Upper lobe of left lung (tissue), 6 donors: Measurements from ENCODE around the gene SYNJ2. TPM values are rescaled to one million over a fixed set of nuclear protein-coding genes. Genes with fewer than 3 reads are reported as not detected.

ENCODE experiments used
- ATAC-seq, 2 donors: fragments of 200-7000 bp; cut with Tn5 transposase; one replicate each; pipeline ENCODE4 v1.9.1; 2022; ENCODE audit warnings: mild to moderate bottlenecking in 2 of 2, moderate library complexity in 2 of 2; ENCODE audit not compliant: low FRiP score in 2 of 2
- DNase-seq, 2 donors: peaks; one replicate each; pipeline ENCODE4 v3.0.0-alpha.2; 2019 to 2020
- H3K27ac ChIP-seq, 4 donors: fragments of 200-600 bp; sonication (generic); one replicate each; pipeline ENCODE4 v1.5.1; 2016 to 2019
- H3K27me3 ChIP-seq, 4 donors: fragments of 200-600 bp; sonication (generic); one replicate each; pipeline ENCODE4 v1.5.1; 2017 to 2019
- H3K36me3 ChIP-seq, 4 donors: fragments of 200-600 bp; sonication (generic); one replicate each; pipeline ENCODE4 v1.5.1; 2016 to 2019
- H3K4me1 ChIP-seq, 4 donors: fragments of 200-600 bp; sonication (generic); one replicate each; pipeline ENCODE4 v1.5.1; 2018 to 2019
- H3K4me3 ChIP-seq, 4 donors: fragments of 200-600 bp; sonication (generic); one replicate each; pipeline ENCODE4 v1.5.1; 2017 to 2019; ENCODE audit warnings: mild to moderate bottlenecking in 2 of 4, moderate library complexity in 1 of 4
- H3K9me3 ChIP-seq, 4 donors: fragments of 200-600 bp; sonication (generic); one replicate each; pipeline ENCODE4 v1.5.1; 2018 to 2019
- EP300 ChIP-seq, 4 donors: sonication (generic); formaldehyde crosslinking; IDR thresholded peaks; one replicate each; pipeline ENCODE4 v1.5.1; 2017; ENCODE audit warnings: antibody characterized with exemption in 4 of 4, control low read depth in 2 of 4
- POLR2A ChIP-seq, 4 donors: fragments of 450-650 bp; IDR thresholded peaks; one replicate each; pipeline ENCODE4 v1.5.1; 2016 to 2017; ENCODE audit warnings: antibody characterized with exemption in 4 of 4, mild to moderate bottlenecking in 2 of 4
- POLR2AphosphoS5 ChIP-seq, 2 donors: sonication (generic); formaldehyde crosslinking; IDR thresholded peaks; one replicate each; pipeline ENCODE4 v1.5.1; 2017; ENCODE audit warnings: antibody characterized with exemption in 2 of 2
- WGBS, 2 donors: methylation state at CpG; one replicate each; pipeline ENCODE4 v1.1.5; 2017 to 2018; 5-methylcytosine and 5-hydroxymethylcytosine counted together
- total RNA-seq, 6 donors: library from RNA; depleted of rRNA in 4 of 6; stranded (reverse); fragments of >200 nt in 4 of 6; gene quantifications; one replicate each; pipeline versions ENCODE4 v1.1.0 to v1.2.1, GENCODE V29; 2016 to 2021
- TF ChIP-seq, protein P1 (sequence below), 6 experiments: fragments of 450-650 bp in 4 of 6; fragments of 200-600 bp in 2 of 6; sonication (generic) in 2 of 6; IDR thresholded peaks; one replicate each; pipeline ENCODE4 v1.5.1; 2016 to 2019; ENCODE audit warnings: antibody characterized with exemption in 6 of 6
- donor health status: DM: no; HTN: no; CAD: no; lungs with moderate emphysema.
- donor health status: DM: no; HTN: yes; CAD: no; lungs with severe emphysema.

SYNJ2 gene
- total RNA-seq, 6 donors from 2014 or later = 3.0 to 7.7 (median 4.2) TPM

DNA sequence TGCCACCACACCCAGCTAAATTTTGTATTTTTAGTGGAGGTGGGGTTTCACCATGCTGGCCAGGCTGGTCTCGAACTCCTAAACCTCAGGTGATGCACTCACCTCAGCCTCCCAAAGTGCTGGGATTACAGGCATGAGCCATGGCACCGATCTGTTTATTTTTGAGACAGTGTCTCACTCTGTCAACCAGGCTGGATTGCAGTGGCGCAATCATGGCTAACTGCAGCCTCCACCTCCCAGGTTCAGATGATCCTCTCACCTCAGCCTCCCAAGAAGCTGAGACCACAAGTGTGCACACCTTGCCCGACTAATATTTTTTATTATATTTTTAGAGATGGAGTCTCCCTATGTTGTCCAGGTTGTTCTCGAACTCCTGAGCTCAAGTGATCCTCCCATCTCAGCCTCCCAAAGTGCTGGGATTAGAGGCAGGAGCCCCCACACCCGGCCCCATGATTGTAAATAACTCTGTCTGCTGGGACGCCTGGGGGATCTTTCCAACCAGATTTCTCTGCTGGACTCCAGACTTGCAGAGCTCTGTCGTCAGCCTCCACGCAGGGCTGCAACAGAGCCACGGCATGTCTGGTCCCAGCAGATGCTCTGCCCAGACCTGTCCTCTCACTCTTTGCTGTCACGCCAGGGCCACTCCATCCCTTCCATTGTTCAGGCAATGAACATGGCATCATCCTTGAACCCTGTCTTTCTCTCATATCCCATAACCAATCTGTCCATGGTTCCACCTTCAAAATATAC lies 25.3 kb downstream of the SYNJ2 start:
- ATAC-seq (no peak), DNase-seq (no peak)
- no peak overlapping the region for H3K4me3 ChIP-seq
- peaks cover 29 to 55% (median 43%) of the 10 kb centered on the region in 4 donors for H3K4me1 ChIP-seq
- H3K27ac ChIP-seq = no peak overlapping the region
- 94 to 96% methylated on average over 11 of the region's 11 CpGs for WGBS, 2 donors
- no peaks in the 10 kb centered on the region for H3K9me3 ChIP-seq
- H3K36me3 ChIP-seq = no peaks in the 10 kb centered on the region
- no peak for TF ChIP-seq EP300 (IDR thresholded peaks at IDR 0.05)
- no peaks in the 10 kb centered on the region for H3K27me3 ChIP-seq

DNA sequence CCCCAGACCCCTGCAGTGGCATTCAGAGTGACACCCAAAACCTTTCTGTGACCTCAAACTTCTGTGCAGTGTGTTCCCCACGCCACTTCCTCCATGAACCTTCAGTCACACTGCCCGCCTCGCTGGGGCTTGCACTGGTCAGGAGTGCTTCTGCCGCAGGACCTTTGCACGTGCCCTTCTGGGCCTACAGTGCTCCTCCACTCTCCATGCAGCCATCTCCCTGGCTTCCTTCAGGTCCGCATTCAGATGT lies 27.1 kb downstream of the SYNJ2 start:
- Histone ChIP-seq H3K4me1 (peaks cover 17 to 38% (median 30%) of the 10 kb centered on the region in 4 donors), H3K36me3 (no peaks in the 10 kb centered on the region), H3K4me3 (no peak overlapping the region), H3K9me3 (no peaks in the 10 kb centered on the region), H3K27me3 (no peaks in the 10 kb centered on the region), H3K27ac (peak overlapping the region; percentile 12 to 44 (median 30))
- DNase-seq (no peak), ATAC-seq (peak; percentile 16 to 43)
- 53 to 83% methylated on average over 6 of the region's 6 CpGs for WGBS, 2 donors
- TF ChIP-seq POLR2A (IDR thresholded peaks at IDR 0.05) (no peak), EP300 (IDR thresholded peaks at IDR 0.05) (no peak), POLR2AphosphoS5 (IDR thresholded peaks at IDR 0.05) (no peak)
- TF ChIP-seq, protein P1, sequence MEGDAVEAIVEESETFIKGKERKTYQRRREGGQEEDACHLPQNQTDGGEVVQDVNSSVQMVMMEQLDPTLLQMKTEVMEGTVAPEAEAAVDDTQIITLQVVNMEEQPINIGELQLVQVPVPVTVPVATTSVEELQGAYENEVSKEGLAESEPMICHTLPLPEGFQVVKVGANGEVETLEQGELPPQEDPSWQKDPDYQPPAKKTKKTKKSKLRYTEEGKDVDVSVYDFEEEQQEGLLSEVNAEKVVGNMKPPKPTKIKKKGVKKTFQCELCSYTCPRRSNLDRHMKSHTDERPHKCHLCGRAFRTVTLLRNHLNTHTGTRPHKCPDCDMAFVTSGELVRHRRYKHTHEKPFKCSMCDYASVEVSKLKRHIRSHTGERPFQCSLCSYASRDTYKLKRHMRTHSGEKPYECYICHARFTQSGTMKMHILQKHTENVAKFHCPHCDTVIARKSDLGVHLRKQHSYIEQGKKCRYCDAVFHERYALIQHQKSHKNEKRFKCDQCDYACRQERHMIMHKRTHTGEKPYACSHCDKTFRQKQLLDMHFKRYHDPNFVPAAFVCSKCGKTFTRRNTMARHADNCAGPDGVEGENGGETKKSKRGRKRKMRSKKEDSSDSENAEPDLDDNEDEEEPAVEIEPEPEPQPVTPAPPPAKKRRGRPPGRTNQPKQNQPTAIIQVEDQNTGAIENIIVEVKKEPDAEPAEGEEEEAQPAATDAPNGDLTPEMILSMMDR (IDR thresholded peaks at IDR 0.05) = no peak

DNA sequence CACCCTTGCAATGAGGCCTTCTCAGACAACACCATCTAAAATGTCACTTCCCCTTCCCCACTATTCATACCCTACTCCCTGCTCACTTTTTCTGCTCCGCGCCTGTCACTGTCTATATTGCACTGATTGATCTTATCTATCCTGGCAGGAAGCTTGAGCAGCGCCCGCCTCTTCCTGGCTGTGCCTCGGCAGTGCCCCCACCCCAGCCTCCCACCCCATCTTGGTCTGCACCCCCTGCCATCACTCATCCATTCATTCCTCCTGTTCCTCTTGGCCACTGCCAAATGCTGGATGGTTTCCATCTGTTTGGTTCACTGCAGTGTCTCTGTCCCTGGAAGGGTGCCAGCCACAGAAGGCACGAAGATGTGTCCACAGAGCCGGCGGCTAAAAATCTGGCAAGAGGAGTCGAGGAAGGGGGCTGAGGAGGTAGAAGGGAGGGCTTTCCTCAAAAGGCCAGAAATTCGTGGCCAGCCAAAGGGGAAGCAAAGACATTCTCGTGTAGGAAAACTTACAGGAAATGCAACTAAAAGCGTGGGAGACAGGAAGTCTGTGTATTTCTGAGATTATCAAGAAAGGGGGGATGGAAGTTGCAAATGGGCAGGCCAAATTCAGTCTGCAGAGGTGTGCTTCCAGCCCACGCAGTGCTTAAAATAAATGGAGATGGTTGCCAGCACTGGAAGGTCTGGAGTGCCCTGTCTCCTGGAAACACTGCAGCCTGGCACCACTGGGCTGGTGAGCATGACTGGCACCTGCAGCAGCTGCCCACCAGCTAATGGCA lies 27.6 kb downstream of the SYNJ2 start:
- no peaks in the 10 kb centered on the region for H3K36me3 ChIP-seq
- H3K27ac ChIP-seq = peak overlapping the region; percentile 12 to 44 (median 30)
- no peaks in the 10 kb centered on the region for H3K9me3 ChIP-seq
- TF ChIP-seq, protein P1 (IDR thresholded peaks at IDR 0.05) = no peak
- TF ChIP-seq POLR2AphosphoS5 (IDR thresholded peaks at IDR 0.05) = no peak
- TF ChIP-seq EP300 (IDR thresholded peaks at IDR 0.05) = peak in 1 of 4 donors; percentile 23
- 20 to 21% methylated on average over 13 of the region's 13 CpGs for WGBS, 2 donors
- H3K4me3 ChIP-seq = peak overlapping the region in 1 of 4 donors; percentile 4
- peaks cover 15 to 33% (median 25%) of the 10 kb centered on the region in 4 donors for H3K4me1 ChIP-seq
- ATAC-seq = peak in 1 of 2 donors; percentile 35
- DNase-seq = no peak
- H3K27me3 ChIP-seq = no peaks in the 10 kb centered on the region

DNA sequence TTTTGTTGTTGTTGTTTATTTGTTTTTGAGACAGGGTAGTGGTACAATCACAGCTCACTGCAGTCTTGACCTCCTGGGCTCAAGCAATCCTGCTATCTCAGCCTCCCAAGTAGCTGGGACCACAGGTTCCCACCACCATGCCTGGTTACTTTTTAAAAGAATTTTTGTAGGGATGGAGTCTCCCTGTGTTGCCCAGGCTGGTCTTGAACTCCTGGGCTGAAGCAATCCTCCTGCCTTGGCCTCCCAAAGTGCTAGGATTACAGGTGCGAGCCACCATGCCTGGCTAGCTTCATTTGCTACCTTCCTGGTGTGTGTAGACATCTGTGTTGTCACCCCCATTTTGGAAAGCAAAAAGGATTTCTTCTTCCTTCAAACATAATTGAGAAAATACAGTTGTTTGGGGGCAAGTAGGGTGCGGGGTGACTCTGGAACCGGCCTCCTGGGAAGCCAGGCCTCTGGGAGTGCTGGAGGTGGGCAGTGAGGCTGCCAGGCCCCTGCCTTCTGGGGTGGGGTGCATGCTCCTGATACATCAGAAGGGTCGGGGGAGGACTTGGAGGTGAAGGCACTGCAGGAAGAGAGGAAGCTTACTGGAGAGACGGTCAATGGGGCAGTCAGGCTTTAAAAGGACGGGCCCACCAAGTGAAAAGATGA lies 28.4 kb downstream of the SYNJ2 start:
- Histone ChIP-seq H3K27me3 (no peaks in the 10 kb centered on the region), H3K4me1 (peaks cover 15 to 29% (median 21%) of the 10 kb centered on the region in 4 donors), H3K4me3 (no peak overlapping the region), H3K9me3 (no peaks in the 10 kb centered on the region), H3K36me3 (no peaks in the 10 kb centered on the region), H3K27ac (peak overlapping the region in 3 of 4 donors; percentile 12 to 44 (median 43))
- no peak for TF ChIP-seq POLR2A (IDR thresholded peaks at IDR 0.05)
- no peak for TF ChIP-seq EP300 (IDR thresholded peaks at IDR 0.05)
- TF ChIP-seq, protein P1 (IDR thresholded peaks at IDR 0.05) = no peak
- TF ChIP-seq POLR2AphosphoS5 (IDR thresholded peaks at IDR 0.05) = no peak
- WGBS, 2 donors = 92 to 98% methylated on average over 6 of the region's 6 CpGs
- no peak for DNase-seq
- ATAC-seq = no peak
